ENCODE data around the gene DMD.

DNA sequence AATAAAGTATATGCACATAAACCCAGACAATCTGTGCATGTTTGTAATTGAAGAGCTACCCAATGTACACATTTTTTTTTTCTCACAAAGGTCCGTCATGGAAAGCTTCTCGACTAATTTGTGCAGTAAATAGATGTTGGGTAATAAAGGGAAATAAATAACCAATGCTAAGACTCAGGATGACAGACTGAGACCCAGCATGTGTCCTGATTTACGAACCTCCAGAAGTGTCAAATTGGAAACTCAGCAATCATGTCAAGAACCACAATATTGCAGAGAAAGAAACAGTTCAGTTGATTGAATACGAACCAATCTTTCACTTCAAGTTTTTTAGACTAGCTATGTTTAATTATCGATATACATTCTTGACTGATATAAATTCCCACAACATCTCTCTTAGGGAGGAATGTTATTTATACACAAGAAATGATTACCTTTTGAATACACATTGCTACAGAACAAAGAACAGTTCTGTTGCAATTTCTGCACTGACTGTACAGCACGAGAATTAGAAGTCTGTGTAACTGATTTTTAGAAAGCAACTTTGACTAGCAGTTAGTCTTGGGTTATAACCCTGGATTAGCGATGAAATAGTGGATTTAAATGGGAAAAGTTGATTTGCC, 1513.9 kb downstream of the DMD start:
- TF ChIP-seq, protein P1, sequence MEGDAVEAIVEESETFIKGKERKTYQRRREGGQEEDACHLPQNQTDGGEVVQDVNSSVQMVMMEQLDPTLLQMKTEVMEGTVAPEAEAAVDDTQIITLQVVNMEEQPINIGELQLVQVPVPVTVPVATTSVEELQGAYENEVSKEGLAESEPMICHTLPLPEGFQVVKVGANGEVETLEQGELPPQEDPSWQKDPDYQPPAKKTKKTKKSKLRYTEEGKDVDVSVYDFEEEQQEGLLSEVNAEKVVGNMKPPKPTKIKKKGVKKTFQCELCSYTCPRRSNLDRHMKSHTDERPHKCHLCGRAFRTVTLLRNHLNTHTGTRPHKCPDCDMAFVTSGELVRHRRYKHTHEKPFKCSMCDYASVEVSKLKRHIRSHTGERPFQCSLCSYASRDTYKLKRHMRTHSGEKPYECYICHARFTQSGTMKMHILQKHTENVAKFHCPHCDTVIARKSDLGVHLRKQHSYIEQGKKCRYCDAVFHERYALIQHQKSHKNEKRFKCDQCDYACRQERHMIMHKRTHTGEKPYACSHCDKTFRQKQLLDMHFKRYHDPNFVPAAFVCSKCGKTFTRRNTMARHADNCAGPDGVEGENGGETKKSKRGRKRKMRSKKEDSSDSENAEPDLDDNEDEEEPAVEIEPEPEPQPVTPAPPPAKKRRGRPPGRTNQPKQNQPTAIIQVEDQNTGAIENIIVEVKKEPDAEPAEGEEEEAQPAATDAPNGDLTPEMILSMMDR (IDR thresholded peaks at IDR 0.05) = no peak
- TF ChIP-seq EZH2 (IDR thresholded peaks at IDR 0.05; ENCODE audit: borderline replicate concordance, insufficient read depth, low read depth, low read length, poor library complexity, severe bottlenecking) = no peak
